HUES48 (cell line): ENCODE results near the gene TMEM221.

Source experiments
- H3K27ac ChIP-seq: one replicate; pipeline ENCODE4 v1.7.0; 2013; ENCODE audit warnings: low read depth, low read length, inconsistent platforms
- H3K27me3 ChIP-seq: 2 replicates; pipeline ENCODE4 v1.6.1; 2013; ENCODE audit warnings: mild to moderate bottlenecking, low read length; ENCODE audit not compliant: control insufficient read depth, insufficient read depth
- H3K36me3 ChIP-seq: 2 replicates; pipeline ENCODE4 v1.6.1; 2013; ENCODE audit warnings: low read length; ENCODE audit not compliant: control insufficient read depth, insufficient read depth
- H3K4me1 ChIP-seq: 2 replicates; pipeline ENCODE4 v1.6.1; 2013; ENCODE audit warnings: mild to moderate bottlenecking, low read length; ENCODE audit not compliant: control insufficient read depth, insufficient read depth
- H3K4me3 ChIP-seq: 2 replicates; pipeline ENCODE4 v1.5.1; 2013; ENCODE audit warnings: mild to moderate bottlenecking, low read depth, low read length
- H3K9ac ChIP-seq: 2 replicates; pipeline ENCODE4 v1.6.1; 2013; ENCODE audit warnings: mild to moderate bottlenecking, low read depth, low read length, moderate library complexity
- H3K9me3 ChIP-seq: 2 replicates; pipeline ENCODE4 v1.6.1; 2013; ENCODE audit warnings: low read length; ENCODE audit not compliant: control insufficient read depth, insufficient read depth

TMEM221 gene

DNA sequence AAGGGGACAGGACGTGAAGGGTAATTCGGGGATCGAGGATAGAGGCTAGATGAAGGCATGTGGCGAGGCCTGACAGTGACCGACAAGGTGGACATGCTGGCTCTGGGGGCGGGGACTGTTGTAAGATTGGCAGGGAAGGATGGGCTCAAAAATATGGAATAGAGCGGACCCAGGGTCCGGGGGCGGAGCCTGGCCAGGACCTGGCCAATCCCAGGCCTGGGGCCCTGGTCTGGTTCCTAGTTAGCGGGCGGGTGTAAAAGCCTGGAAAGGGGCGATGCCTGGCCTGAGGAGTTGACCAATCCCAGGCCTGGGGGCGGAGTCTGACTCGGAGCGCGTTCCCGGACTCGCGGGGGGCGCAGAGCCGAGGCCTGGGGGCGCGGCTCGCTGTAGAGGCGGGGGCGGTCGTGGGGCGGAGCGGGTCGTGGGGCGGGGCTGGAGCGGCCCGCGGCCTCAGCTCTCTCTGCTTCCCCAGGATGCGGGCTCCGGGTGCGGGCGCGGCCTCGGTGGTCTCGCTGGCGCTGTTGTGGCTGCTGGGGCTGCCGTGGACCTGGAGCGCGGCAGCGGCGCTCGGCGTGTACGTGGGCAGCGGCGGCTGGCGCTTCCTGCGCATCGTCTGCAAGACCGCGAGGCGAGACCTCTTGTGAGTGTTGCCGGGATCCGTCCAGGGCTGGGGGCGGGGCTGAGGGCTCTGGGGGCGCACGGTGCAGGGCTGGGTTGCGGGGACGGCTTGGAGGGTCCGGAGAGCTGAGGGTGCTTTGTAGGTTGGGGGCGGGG, 21.8 kb upstream of the TMEM221 start, which contains the start of gene SLC27A1:
SLC27A1 (plus strand) TSS at position 457 of the 774 bp plus-strand sequence; CDS start at position 474, 17 bp downstream.
- Histone ChIP-seq H3K9me3 (no peaks in the 10 kb centered on the region), H3K27ac (peak within 1 kb of the TSS; percentile 84), H3K36me3 (no peaks in the 10 kb centered on the region), H3K4me1 (peaks cover 8% of the 10 kb centered on the region), H3K27me3 (peaks cover 13% of the 10 kb centered on the region; the same call in 1 of the 2 replicates), H3K4me3 (peak within 1 kb of the TSS; percentile 86), H3K9ac (peak within 1 kb of the TSS; percentile 50; the same call in 1 of the 2 replicates)

DNA sequence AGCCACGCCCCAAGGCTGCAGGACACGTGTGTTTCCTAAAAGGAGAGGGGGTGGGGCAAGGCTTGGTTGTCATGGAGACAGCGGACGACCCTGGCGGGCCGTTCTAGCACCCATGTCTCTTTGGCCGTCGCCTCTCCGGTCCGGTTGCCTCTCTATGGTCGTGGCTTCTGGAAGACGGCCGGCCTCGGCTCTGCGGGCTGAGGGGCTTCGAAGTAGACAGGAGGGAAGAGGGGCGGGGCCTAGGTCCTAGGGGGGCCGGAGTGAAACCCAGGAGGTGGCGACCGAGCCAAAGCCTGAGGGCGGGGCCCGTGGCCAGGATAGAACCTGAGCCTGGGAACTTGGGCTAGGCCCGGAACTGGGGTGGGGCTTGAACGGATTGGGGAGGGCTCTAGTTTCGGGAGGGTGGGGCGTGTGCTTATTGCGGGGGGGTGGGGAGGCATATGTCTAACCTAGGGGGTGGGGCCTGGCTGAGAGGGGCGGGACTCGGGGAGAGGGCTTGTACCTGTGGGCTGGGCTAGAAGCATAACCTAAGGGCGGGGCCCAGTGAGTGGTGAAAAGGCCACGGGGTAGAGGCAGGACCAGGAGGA, 21.1 kb upstream of the TMEM221 start:
- Histone ChIP-seq H3K36me3 (no peaks in the 10 kb centered on the region), H3K27me3 (peaks cover 13% of the 10 kb centered on the region; the same call in 1 of the 2 replicates), H3K9ac (no peak overlapping the region), H3K4me3 (peak overlapping the region; percentile 86), H3K27ac (peak overlapping the region; percentile 84), H3K9me3 (no peaks in the 10 kb centered on the region), H3K4me1 (peaks cover 8% of the 10 kb centered on the region)

DNA sequence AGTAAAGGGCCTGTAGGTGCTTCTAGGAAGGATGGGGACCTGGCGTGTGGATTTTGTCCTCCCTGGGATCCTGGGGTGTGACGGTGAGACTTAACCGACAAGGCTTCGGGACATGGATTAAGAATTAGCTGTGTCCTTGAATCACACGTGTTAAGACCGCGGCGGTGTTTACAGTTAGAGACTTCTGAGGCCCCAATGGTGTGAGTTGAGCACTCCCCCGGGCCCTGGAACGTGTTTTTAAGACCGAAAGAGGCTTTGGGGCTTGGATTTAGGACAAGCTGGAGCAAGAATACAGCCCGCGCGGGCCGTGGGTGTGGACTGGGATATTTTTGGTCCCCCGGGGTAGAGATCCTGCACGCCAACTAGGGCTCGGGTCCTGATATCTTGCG, 20.6 kb upstream of the TMEM221 start:
- Histone ChIP-seq H3K4me3 (peak overlapping the region; percentile 75), H3K9ac (no peak overlapping the region), H3K27me3 (peaks cover 13% of the 10 kb centered on the region; the same call in 1 of the 2 replicates), H3K9me3 (no peaks in the 10 kb centered on the region), H3K27ac (peak overlapping the region; percentile 84), H3K36me3 (no peaks in the 10 kb centered on the region), H3K4me1 (peaks cover 8% of the 10 kb centered on the region)

DNA sequence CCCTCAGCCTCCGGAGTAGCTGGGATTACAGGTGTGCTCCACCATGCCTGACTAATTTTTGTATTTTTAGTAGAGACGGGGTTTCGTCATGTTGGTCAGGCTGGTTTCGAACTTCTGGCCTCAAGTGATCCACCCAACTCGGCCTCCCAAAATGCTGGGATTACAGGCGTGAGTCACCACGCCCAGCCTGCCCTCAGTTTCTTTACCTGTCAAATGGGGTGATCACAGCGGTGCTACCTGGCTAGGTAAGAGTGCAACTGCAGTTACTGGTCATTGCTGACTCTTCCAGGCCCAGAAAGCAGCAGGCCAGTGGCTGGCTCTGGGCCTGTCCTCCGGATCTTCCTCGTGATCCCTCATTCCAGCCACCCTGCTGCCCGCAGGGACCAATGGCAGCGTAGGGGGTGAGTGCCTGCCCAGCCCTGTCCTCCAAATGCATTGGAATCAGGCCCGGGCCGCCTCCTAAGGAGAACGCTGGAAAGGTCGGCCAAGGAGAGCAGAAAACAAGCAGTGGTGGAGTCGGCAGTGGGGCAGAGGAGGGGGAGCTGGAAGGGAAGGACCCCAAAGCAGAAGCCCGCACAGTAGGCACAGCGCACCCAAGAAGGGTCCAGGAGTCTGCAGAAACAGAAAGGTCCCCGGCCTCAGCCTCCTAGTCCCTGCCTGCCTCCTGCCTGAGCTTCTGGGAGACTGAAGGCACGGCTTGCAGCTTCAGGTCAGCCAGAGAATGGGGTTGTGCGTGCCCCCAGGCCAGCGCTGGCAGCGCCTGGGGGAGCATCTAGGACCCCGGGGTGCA, 20.0 kb upstream of the TMEM221 start:
- Histone ChIP-seq H3K36me3 (no peaks in the 10 kb centered on the region), H3K4me1 (peaks cover 8% of the 10 kb centered on the region), H3K4me3 (peak overlapping the region; percentile 75), H3K9ac (no peak overlapping the region), H3K9me3 (no peaks in the 10 kb centered on the region), H3K27ac (peak overlapping the region; percentile 84), H3K27me3 (peaks cover 13% of the 10 kb centered on the region; the same call in 1 of the 2 replicates)

- H3K9ac ChIP-seq: no peak overlapping the region
- H3K27ac ChIP-seq: no peak overlapping the region
- peaks cover 8% of the 10 kb centered on the region for H3K4me1 ChIP-seq
- peaks cover 13% of the 10 kb centered on the region; the same call in 1 of the 2 replicates for H3K27me3 ChIP-seq
- no peaks in the 10 kb centered on the region for H3K36me3 ChIP-seq
- H3K9me3 ChIP-seq: no peaks in the 10 kb centered on the region
- H3K4me3 ChIP-seq: no peak overlapping the region
Observed at GRCh38 chr19:17467471-17468301, 19.2 kb upstream of the TMEM221 start.

- no peaks in the 10 kb centered on the region for H3K9me3 ChIP-seq
- peaks cover 9% of the 10 kb centered on the region; the same call in 1 of the 2 replicates for H3K27me3 ChIP-seq
- H3K4me1 ChIP-seq: peaks cover 8% of the 10 kb centered on the region
- no peak overlapping the region for H3K9ac ChIP-seq
- no peak overlapping the region for H3K27ac ChIP-seq
- no peaks in the 10 kb centered on the region for H3K36me3 ChIP-seq
- no peak overlapping the region for H3K4me3 ChIP-seq
Observed at GRCh38 chr19:17466487-17466850, 18.0 kb upstream of the TMEM221 start.

DNA sequence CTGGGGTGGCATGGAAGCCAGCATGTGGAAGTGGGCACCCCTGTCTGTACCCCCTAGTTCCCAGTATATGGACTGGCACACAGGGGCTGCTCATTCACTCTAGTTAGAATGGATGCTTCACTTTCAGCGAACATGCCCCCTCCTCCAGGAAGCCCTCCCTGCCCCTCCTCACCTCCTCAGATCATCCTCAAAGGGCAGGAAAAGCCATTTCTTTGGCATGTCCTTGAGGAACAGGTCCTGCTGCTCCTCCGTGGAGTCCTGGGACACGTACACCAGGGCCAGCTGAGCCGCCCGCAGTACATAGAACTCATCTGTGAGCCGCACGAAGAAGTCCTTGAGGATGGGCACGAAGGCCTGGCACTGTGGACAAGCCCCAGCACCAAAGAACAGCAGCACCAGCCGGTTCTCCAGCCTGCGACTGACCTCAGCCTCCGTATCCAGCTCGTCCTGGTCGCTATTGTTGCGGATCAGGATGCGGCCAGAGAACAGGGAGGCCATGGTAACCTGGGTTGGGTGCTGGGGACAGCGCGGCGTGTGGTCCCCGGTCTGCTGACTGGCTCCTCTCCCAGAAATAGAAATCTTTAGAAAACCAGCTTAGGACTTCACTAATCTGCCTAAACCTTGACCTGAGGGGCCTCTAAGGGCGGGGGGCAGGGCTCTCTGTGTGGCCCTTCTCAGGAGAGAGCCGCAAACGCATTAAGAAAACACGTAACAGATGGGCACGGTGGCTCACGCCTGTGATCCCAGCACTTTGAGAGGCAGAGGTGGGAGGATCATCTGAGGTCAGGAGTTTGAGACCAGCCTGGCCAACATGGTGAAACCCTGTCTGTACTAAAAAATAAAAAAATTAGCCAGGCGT, 12.1 kb upstream of the TMEM221 start, which contains the start of gene NXNL1:
NXNL1 (minus strand) TSS at position 555 of the 859 bp plus-strand sequence; CDS start at position 498, 57 bp downstream.
- no peaks in the 10 kb centered on the region for H3K4me1 ChIP-seq
- H3K4me3 ChIP-seq: no peak within 1 kb of the TSS
- H3K9me3 ChIP-seq: no peaks in the 10 kb centered on the region

GRCh38 chr19:17458970-17459369, 10.5 kb upstream of the TMEM221 start:
- Histone ChIP-seq H3K27ac (no peak overlapping the region), H3K9me3 (no peaks in the 10 kb centered on the region), H3K9ac (no peak overlapping the region), H3K4me3 (no peak overlapping the region), H3K27me3 (peaks cover 33% of the 10 kb centered on the region), H3K36me3 (no peaks in the 10 kb centered on the region), H3K4me1 (no peaks in the 10 kb centered on the region)

More for the DNA sequence above, 12.1 kb upstream of the TMEM221 start, which contains the start of gene NXNL1:
- H3K27me3 ChIP-seq: peaks cover 19% of the 10 kb centered on the region
- H3K27ac ChIP-seq: no peak within 1 kb of the TSS
- no peaks in the 10 kb centered on the region for H3K36me3 ChIP-seq
- H3K9ac ChIP-seq: no peak within 1 kb of the TSS

DNA sequence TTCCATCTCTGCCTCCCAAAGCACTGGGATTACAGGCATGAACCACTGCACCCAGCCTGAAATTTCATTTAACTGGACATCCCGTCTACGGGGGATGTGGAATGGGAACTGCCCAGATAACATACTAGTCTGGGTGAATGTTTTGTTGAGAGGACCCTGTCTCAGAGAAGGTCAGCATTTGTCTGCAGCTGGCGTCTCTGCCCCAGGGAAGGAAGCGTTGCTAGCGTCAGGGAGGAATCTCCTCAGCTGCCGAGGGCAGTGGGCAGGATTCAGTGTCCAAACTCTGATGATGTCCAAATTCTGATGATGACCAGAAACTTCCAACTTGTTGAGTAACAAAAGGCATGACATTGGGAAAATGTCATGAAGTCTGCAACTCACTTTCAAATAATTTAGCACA, 9.1 kb upstream of the TMEM221 start:
- H3K27me3 ChIP-seq: peaks cover 37% of the 10 kb centered on the region
- no peak overlapping the region for H3K9ac ChIP-seq
- H3K4me1 ChIP-seq: no peaks in the 10 kb centered on the region
- H3K4me3 ChIP-seq: no peak overlapping the region
- no peaks in the 10 kb centered on the region for H3K9me3 ChIP-seq
- no peak overlapping the region for H3K27ac ChIP-seq
- H3K36me3 ChIP-seq: no peaks in the 10 kb centered on the region
